Suppressor macrophage treated with lipopolysaccharide for 4 hours (primary cell): Measurements from ENCODE around the gene SMIM35.

Experiments used
- DNase-seq: peaks from one replicate; pipeline ENCODE4 v3.0.0-alpha.2; 2020

Gene SMIM35

GRCh38 chr11:118057251-118058145 lies 29.3 kb downstream of the SMIM35 start:
- no peak for DNase-seq

- DNase-seq: no peak
These were observed 30.0 kb downstream of the SMIM35 start for GRCh38 chr11:118056806-118057205.

GRCh38 chr11:118055966-118056365 lies 30.8 kb downstream of the SMIM35 start:
- DNase-seq: no peak

GRCh38 chr11:118054712-118055640 lies 31.8 kb downstream of the SMIM35 start:
- DNase-seq: no peak

GRCh38 chr11:118052581-118053206 lies 34.1 kb downstream of the SMIM35 start:
- DNase-seq: no peak

- DNase-seq: no peak
These were observed 34.9 kb downstream of the SMIM35 start for GRCh38 chr11:118051611-118052461.

GRCh38 chr11:118051136-118051610 lies 35.6 kb downstream of the SMIM35 start:
- no peak for DNase-seq

GRCh38 chr11:118050208-118050891 lies 36.4 kb downstream of the SMIM35 start:
- DNase-seq: no peak

- DNase-seq: no peak
These were observed 37.0 kb downstream of the SMIM35 start for GRCh38 chr11:118049771-118050170.

- no peak for DNase-seq
These were observed 38.0 kb downstream of the SMIM35 start for GRCh38 chr11:118048472-118049370.

GRCh38 chr11:118047749-118048148 lies 39.0 kb downstream of the SMIM35 start:
- no peak for DNase-seq

GRCh38 chr11:118046964-118047700 lies 39.6 kb downstream of the SMIM35 start:
- DNase-seq: no peak

GRCh38 chr11:118046051-118046963 lies 40.5 kb downstream of the SMIM35 start:
- DNase-seq: no peak

GRCh38 chr11:118045191-118045590 lies 41.6 kb downstream of the SMIM35 start:
- no peak for DNase-seq

- no peak for DNase-seq
These were observed 44.0 kb downstream of the SMIM35 start for GRCh38 chr11:118042796-118043195.

- DNase-seq: no peak
These were observed 44.6 kb downstream of the SMIM35 start for GRCh38 chr11:118042141-118042540.

- DNase-seq: no peak
These were observed 53.3 kb downstream of the SMIM35 start for GRCh38 chr11:118033443-118033842.

- DNase-seq: no peak
These were observed 58.1 kb downstream of the SMIM35 start for GRCh38 chr11:118028626-118029025.
